Left kidney (tissue), 2 donors: Measurements from ENCODE around the gene TBC1D4. TPM values are rescaled to one million over a fixed set of nuclear protein-coding genes. Genes with fewer than 3 reads are reported as not detected.
"Not testable (repeated sequence)": the region's sequence is repeated elsewhere in the genome, so short reads cannot be mapped to it uniquely, and the experiment has no call there.

ENCODE experiments used
- DNase-seq: peaks from one replicate; pipeline ENCODE4 v3.0.0-alpha.2; 2013
- polyA plus RNA-seq: library from polyadenylated mRNA; unstranded; fragments of 120-200 nt; gene quantifications from one replicate; pipeline ENCODE4 v1.2.1, GENCODE V29; 2013; ENCODE audit not compliant: insufficient read length

The TBC1D4 gene
- polyA plus RNA-seq, 1 donor: 59.5 TPM

DNA sequence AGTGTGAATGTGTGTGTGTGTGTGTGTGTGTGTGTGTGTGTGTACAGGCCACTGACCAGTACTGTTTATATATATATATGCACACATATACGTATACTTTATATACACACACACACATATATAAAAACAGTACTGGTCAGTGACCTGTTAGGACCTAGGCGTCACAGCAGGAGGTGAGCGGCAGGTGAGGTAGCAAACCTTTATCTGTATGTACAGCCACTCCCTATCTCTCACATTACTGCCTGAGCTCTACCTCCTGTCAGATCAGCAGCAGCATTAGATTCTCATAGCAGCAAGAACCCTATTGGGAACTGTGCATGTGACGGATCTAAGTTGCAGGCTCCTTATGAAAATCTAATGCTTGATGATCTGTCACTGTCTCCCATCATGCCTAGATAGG, 34.5 kb downstream of the TBC1D4 start:
- no peak for DNase-seq

DNA sequence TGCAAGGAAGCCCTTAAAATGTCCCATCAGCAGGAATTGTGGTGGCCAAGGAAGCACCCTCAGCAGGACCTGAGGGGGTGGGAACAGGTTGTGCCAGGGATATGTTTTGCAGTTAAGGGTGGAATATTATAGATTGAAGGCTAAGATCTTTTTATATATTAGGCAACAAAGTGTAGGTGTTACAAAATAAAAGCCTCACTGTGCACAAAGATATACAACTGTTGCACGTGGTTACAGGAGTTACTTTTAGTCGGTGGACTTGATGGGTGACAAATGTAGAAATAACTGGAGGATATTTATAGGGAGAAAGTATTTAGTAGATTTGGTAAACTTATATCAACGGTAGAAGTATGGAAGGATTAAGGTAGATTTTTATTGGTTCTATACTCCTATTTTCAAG, 35.1 kb downstream of the TBC1D4 start:
- no peak for DNase-seq

DNA sequence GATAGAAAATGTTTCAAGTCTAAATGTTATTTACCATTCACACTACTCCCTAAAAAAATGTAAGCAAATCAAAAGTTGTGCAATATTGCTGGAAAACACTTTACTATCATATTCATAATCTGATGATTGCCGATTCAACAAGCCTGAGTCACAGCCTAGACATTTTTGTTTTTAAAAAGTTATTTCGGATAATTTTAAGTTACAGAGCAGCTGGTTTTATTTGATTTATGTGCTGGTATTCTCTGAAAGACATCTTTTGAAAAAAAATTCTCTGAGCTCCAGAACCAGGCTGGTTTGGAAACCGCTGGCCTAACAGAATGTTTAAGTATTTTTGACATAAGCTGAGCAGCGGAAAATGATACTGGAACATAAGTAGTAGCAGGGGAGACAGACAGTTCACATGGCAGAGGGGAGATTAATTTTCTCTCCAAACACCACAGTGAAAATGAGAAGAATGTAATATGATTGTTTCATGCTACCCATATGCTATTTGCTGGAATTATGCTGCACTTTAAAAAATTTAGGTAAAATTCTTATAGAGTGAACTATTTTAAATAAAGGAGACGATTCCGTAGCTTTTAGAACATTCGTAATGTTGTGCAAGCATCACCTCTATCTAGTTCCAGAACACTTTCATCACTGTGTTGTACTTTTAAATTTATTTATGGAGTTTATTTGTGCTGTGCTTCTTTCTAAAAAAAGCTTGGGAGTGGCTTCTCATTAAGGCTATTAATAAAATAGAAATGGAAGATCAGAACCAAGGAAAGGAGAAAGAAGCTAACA, 36.1 kb downstream of the TBC1D4 start:
- DNase-seq: no peak

DNA sequence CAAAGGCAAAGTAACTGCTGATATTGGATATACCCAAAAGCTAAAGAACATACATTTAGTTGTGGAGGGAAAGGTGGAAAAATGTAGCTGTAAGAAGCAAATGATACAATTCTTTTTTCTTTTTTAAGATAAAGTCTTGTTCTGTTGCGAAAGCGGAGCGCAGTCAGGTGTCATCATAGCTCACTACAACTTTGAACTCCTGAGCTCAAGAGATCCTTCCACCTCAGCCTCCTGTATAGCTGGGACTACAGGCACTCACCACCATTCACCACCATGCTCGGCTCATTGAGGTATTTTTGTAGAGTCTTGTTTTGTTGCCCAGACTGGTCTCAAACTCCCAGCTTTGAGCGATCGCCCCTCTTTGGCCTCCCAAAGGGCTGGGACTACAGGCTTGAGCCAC, 38.0 kb downstream of the TBC1D4 start:
- DNase-seq: no peak

DNA sequence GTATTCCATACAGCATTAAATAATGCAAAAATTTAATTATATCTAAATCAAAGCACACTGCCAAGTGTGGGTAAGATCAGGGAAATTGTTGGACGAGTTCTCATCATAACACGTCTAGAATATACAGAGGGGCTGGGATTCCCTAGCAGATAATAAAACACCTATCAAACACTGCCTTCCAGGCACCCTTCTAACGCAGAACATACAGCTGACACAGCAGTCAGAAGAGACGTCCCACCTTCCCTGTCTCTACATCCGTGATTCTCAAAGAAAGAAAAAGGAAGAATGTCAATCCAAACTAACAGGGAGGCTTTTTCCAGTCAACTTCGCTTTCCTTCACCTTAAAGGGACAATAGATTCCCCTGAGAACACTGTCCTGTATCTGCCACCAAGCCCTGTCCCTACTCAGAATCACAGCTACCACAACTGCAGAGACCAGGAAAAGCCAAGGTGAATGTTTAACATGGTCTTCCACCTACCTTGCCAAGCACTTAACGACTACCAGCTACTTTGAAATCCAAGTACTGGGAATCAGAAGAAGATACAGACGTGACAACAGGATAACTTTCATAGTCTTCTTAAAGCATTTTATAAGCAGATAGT, 38.5 kb downstream of the TBC1D4 start:
- no peak for DNase-seq

DNA sequence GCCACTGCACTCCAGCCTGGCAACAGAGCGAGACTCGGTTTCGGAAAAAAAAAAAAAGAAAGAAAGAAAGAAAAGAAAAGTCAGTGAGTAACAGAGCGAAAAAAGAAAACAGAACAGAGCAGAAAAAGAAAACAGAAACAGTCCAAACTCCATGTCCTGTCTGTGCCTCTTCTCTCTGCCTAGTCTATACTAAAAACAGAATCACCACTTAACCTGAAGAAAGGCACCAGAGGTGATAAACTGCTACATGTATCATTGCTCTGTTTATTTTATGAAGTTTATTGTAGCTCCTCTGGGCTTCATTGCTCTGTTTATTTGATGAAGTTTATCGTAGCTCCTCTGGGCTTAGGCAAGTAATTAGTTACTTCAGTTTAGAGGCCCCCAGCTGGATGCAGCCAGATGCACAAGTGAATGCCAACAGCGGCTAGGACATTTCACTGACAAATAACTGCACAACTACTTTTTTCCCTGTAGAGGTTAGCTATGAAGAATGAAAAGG, 39.2 kb downstream of the TBC1D4 start:
- no peak for DNase-seq

DNA sequence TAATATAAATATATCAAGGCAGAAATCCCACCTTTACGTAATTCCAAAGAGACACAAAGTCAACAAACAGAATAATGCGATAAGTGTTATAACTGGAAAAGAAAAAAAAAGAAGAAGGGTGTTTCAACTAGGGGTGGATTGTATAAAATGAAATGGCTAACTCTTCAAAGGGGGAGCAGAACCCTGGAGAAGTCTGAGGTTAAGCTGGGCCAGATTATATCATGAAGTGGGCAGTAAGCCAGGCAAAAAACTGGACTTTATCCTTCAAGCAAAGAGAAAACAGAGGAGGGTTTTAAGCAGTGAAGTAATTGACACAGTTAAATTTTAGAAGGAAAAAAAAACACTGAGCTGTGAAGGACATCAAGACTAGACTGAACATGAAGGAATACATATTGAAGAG, 41.9 kb downstream of the TBC1D4 start:
- DNase-seq: no peak

DNA sequence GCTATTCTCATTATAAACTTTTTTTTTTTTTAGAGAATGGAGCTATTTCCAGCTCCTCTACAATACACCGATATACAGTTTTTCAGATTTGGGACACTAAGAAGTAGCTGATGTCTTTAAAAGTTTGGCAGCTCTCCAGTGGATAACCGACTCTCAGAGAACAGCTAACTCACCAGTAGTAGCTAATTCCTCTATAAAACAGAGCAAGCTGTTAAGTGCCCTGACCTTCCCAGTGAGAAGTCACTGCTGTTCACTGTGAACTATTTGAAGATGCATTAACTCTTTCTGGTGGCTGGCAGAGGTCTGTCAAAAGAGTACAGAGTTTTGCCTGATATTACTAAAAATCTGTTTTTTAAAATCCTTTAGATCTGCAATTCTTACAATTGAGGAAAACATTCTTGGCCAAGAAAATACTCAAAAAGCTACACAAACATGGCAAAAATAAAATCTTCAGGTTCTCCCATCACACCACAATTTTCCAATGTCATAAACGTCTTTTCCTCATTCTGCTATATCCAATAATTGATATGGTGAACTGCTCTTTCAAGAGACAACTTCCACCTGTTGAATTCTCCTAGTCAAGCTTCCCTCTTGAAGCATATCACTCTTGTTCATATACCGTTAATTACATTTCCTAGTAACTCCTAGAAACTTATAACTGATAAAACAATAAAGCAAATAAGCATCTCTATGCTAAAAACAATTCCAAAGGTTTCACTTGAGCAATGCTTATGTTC, 44.2 kb downstream of the TBC1D4 start:
- DNase-seq: peak; percentile 68

DNA sequence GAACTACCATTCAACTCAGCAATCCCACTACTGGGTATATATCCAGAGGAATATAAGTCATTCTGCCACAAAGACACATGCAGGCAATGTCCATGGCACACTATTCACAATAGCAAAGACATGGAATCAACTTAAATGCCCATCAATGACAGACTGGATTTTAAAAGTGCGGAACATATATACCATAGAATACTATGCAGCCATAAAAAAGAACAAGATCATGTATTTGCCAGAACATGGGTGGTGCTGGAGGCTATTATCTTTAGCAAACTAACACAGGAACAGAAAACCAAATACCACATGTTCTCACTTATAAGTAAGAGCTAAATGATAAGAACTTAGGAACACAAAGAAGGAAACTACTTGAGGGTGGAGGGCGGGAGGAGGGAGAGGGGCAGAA, 47.8 kb downstream of the TBC1D4 start:
- not testable (repeated sequence) for DNase-seq

DNA sequence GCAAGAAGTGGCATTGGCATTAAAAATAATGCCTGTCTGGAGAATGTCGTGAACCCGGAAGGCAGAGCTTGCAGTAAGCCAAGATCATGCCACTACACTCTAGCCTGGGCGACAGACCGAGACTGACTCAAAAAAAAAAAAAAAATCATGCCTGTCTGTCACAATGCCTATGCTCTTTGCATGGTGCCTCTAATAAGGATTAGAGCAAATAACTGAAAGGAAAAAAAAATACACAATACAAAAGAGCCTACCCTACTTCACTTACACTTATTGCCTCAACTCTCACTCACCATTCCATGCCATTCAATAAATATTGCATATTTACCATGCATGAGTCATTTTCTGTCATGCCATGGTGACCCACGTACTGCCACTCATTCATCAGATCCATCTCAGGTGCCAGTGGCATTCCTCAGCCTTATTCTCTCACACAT, 49.1 kb downstream of the TBC1D4 start:
- DNase-seq: no peak

DNA sequence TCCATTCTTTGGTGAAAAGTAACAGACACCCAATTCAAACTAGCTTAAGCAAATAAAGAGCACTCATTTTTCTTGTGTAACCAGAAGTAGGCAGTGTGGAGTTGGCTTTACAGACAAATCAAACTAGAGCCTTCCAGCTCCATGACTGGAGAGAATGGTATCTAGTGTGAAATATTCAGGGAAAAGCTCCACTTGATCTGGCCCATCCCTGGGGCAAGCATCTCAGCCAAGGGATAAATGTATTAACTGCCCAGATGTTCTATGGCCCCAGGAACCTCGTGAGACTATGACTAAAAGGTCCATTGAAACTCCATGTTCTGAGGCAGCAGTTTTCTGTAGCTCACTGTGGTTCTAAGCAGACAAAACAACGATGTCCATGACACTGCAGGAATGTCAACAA, 49.9 kb downstream of the TBC1D4 start:
- DNase-seq: no peak

DNA sequence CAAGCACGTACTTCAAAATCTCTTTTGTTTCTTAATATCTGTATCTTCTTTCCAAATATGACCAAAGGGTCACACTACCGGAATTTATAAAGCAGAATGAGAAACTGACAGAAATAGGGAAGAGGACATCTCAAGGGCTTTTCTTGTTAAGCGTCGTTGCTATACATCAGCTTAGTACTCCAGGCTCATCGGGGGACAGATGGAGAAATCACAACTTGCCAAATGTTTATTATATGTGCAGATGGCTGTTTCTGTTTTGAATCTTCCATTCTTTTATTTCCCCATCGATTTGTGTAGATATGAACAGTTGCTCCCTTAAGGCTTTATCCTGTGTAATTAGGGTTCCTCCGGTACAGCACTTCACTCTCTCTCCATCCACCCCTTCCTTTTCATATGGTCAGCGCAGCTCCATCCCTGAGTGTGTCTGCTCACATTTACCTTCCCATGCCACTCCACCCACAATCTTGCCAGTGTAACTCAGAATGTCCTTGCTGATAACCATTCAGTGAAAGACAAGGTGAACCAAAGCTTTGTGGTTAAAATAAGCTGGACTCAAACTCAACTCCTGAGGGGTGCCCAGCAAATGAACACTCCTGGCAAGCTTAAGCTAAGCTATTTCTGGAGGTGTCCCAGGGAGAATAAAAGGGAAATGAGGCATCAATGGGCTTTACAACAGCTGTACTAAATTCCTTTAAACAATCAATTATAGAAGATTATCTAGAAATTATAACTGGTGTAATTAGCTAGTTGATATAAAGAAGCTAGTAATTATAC, 51.3 kb downstream of the TBC1D4 start:
- no peak for DNase-seq

DNA sequence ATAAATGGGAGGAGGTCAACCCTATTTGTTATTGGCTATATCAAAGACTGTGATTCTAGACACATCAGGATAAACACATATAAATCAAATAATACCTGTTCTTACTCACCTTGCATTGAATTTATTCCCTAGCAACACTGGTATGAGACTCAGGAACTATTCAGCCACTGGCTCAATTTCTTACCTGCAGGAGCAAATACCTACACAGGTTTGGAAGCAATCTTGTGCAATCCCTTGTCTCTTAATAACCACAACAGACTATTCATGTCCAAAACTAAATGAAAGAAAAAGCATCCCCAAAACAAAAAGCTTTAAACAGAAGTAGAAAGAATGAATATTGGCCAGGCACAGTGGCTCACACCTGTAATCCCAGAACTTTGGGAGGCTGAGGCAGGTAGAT, 55.5 kb downstream of the TBC1D4 start:
- no peak for DNase-seq

DNA sequence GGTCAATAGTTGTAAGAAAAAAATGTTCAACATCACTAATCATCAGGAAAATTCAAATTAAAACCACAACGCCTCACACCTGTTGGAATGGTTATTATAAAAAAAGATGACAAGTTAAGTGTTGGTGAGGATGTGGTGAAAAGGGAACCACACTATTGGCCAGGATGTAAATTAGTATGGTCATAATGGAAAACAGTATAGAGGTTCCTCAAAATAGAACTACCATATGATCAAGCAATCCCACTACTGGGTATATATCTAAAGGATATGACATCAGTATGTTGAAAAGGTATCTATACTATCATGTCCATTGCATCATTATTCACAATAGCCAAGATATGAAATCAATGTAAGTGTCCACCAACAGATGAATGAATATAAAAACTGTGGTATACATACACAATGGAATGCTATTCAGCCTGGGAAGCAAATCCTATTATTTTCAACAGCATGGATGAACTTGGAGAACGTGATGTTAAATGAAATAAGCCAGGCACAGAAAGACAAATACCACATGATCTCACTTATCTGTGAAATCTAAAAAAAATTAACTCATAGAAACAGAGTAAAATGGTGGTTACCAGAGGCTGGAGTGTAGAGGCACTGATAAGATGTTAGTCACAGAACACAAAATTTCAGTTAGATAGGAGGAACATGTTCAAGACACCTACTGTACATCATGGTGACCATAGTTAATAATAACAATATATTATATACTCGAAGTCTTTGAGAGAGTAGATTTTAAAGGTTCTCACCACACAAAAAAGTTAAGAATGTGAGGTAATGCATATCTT, 56.6 kb downstream of the TBC1D4 start:
- no peak for DNase-seq

DNA sequence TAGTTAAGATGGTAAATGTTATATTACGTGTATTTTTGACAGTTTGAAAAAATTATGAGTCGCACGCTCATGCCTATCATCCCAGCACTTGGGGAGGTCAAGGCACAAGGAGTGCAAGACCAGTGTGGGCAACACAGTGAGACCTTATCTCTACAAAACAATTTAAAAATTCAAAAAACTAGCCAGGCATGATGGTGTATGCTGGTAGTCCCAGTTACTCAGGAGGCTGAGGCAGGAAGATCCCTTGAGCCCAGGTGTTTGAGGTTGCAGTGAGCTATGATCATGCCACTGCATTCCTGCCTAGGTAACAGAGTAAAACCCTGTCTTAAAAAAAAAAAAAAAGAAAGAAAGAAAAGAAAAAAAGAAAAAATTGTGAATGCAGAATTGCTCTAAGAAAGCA, 58.0 kb downstream of the TBC1D4 start:
- no peak for DNase-seq

DNA sequence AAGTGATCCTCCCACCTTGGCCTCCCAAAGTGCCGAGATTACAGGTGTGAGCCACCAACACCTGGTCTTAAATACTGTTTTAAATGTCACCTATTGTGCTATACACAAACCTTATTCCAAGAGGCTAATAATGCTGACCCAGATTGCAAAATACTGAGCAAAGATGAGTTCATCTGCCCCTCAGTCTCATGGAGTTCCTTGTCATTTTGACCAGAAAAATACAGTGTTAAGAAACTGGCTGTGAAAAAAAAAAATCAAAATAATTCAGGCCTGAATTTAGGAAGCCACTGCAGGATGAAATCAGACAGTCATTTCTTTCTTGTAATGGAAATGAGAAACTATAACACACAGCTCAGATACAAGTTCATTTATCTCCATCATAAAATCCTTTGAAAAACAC, 59.9 kb downstream of the TBC1D4 start:
- no peak for DNase-seq

DNA sequence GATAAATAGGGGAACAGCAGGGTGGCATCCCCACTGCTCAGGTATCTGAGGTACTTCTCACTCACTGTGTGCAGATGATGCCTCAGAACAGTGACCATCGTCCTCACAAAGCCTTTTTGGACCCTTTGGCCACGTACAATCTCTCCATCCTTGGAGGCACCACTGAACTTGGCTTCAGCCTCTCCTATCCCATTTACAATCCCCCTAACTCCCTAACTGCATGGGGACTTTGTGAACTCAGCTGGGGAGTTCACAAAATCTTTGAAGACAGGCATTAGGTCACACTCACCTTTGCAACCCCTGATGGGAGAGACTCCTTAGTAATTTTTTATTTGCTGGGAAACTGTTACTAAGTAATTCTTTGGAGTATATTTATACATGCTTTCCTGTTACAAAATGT, 60.8 kb downstream of the TBC1D4 start:
- DNase-seq: no peak

DNA sequence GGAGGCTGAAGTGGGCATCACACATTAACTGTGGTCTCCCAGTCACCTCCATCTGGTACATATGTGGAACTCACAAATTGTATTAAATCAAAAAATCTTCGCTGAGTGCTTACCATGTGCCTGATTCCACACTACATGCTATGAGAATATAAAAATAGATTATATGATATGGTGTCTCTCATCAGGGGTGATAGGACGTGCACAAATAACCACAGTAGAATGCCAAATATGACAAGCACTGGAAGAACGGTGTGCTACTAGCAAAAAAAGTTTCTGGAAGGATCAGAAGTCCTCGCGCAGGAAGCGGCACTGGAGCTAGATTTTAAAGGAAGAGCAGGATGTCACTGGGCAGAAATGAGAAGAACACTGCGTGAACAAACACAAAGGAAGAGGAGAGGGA, 62.3 kb downstream of the TBC1D4 start:
- DNase-seq: no peak

DNA sequence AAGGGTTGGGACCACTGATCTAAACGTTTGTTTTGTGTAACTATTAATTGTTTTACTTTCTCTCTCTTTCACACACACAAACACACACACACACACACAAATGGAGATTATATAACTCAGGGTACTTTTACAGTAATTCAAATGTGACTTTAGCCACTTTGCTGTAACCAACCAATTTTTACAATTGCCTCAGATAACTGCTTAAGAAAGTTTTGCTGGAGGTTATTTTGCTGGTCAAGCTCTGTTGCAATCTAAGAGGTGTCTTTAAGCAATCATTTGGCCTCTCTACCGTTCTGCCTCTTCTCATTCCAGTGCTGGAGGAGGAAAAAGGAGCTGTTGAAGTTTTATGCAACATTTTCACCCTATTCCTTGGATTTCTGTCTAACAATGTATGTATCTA, 63.0 kb downstream of the TBC1D4 start:
- no peak for DNase-seq

DNA sequence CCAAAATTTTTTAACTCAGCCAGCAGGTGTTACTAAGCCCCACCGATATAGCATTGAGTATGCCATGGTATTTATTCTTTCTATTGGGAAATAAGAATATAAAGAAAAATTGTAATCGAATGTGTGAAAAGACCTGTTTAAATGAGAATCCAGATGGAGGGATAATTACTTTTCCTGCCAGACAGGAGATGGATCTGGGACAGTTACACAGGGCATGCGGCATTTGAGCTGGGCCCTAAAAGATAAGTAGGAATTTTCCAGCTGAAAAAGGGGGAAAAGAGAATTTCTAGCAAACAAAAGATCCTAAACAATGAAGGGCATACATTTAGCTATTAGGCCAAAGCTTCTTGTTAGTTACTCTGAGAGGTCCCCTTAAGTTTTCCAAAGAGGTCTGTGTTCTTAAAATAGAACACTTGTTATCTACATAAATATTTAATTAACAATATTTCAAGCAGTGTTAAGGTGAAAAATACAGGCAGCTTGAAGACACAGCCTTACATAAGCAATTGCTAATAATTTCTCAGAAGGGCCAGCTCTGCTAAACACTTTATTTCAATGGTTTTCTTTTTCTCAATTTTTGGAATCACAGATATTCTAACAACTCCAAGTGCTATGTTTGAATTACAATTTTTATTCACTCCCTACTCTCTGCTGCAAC, 63.7 kb downstream of the TBC1D4 start:
- DNase-seq: no peak

DNA sequence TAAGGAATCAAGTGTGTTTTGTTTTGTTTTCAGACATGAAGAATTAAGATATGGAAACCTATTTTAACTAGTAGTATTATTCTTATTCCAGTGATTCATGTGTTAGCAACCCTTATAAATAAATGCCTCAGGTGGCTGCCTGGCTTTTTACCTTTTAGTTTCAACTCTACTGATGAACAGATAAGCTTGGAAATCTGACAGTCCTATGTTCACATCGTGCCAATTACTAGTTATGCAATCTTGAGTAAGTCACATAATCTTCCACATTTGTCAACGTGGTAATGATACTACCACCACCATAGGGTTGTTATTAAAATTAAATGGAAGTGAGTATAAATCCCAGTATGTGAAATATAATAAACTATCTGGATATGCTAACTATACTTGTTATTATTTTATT, 64.3 kb downstream of the TBC1D4 start:
- DNase-seq: no peak
